IPS DF 19.7 (cell line): ENCODE data around the gene ITM2B.
"Not testable (repeated sequence)": the region's sequence is repeated elsewhere in the genome, so short reads cannot be mapped to it uniquely, and the experiment has no call there.

Source experiments
- DNase-seq: peaks from one replicate; pipeline ENCODE4 v3.0.0-alpha.2; 2013; ENCODE audit warnings: low read depth, low spot score

The ITM2B gene

DNA sequence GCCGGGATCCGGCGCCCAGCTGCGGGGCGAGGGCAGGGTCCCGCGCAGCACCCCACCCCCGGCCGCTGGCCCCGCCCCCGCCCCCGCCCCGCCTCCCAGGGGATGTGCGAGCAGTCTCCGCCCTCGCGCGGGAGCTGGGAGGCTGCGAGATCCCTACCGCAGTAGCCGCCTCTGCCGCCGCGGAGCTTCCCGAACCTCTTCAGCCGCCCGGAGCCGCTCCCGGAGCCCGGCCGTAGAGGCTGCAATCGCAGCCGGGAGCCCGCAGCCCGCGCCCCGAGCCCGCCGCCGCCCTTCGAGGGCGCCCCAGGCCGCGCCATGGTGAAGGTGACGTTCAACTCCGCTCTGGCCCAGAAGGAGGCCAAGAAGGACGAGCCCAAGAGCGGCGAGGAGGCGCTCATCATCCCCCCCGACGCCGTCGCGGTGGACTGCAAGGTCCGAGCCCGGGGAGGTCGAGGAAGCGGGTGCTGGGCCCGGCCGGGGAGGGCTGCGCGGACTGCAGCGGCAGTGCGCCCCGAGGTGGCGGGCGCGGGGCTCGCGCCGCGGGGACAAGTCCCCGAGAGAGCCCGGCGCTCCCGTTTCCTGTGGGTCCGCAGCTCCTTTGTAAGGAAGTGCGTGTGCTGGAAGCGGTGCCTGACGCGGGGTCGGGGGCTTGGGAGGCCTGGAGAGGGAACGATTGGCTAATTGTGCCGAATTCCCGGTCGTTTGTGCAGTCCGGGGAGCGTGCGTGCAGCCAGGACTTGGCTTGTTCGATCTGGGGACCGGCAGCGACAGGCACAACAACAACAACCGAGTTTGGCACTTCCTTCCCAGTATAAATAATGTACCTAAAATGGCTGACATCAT is at the start of gene ITM2B:
TSS of gene ITM2B (plus strand) at position 161 of the 843 bp plus-strand sequence. CDS start at position 316, 155 bp downstream.
- no peak for DNase-seq

- DNase-seq = no peak
Observed at GRCh38 chr13:48184260-48184659, 48.7 kb upstream of the ITM2B start.

- DNase-seq = no peak
Observed at GRCh38 chr13:48185018-48185417, 48.0 kb upstream of the ITM2B start.

- DNase-seq = no peak
Observed at GRCh38 chr13:48186722-48187121, 46.3 kb upstream of the ITM2B start.

- DNase-seq = no peak
Observed at GRCh38 chr13:48188131-48188530, 44.9 kb upstream of the ITM2B start.

DNA sequence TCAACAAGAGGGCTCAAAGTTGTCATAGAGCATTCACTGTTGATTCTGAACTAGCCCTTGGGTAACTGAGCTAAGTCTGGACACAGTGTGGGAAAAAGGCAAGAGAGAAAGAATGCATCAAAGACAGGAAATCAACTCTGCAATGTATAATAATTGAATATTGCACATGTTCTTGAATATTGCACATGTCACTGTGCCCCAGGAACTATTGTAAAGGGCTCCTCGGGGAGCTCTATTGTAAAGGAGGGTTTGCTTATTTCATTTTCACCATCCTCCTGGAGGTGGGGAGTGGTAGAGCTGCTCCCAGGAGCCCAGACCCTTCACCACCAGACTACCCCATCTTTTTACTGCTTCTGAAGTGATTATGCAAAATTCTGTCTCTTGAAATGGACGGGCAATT is 44.4 kb upstream of the ITM2B start:
- DNase-seq = no peak

DNA sequence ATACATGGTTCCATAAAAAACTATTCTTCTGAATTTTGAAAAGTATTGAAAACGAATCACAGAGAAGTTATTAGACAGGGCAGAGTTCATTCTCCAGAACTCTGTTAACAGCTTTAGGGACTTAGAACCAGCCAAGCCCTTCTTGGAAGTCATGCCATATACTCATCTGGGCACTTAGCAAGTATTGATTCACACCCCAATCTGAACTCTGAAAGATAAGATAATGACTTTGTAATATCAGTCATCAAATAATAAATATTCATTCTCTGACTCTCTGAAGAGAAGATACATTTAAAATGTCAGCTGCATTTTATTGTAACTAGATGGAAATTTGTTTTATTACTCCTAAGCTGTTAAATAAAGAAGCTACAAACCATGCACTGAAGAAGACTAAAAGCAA is 43.8 kb upstream of the ITM2B start:
- no peak for DNase-seq

DNA sequence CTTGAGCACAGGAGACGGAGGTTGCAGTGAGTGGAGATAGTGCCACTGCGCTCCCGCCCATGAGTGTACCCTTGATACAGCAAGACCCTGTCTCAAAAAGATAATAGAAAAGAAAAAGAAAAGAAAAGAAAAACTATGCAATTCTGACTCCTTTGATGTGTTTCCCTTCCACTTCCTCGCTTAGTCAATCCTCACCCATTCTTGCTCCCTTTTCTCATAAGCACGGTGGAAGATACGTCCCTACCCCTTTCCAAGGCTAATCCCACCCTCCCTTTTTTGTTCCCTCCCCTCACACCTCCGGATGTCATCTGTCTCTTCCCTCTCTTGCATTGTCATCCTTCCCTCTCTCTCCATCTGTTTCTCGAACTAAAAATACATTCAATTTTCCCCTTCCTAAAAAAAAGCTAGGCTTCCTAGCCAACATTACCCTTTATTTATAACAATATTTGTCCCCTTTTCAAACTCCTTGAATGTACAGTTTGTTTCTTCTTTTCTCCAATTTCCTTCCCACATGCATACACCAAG is 40.5 kb upstream of the ITM2B start:
- no peak for DNase-seq

GRCh38 chr13:48194379-48194754 is 38.6 kb upstream of the ITM2B start:
- no peak for DNase-seq

- no peak for DNase-seq
Observed at GRCh38 chr13:48199404-48199946, 33.5 kb upstream of the ITM2B start.

DNA sequence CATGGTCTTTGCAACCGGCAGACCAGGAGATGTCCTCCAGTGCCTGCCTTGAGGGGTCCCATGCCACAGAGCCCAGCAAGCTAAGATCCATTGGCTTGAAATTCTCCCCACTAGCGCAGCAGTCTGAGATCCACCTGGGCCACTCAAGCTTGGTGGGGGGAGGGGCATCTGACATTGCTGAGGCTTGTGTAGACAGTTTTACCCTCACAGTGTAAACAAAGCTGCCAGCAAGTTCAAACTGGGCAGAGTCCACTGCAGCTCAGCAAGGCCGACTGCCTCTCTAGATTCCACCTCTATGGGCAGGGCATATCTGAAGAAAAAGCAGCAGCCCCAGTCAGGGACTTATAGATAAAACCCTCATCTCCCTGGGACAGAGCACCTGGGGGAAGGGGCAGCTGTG is 32.0 kb upstream of the ITM2B start:
- DNase-seq = no peak

DNA sequence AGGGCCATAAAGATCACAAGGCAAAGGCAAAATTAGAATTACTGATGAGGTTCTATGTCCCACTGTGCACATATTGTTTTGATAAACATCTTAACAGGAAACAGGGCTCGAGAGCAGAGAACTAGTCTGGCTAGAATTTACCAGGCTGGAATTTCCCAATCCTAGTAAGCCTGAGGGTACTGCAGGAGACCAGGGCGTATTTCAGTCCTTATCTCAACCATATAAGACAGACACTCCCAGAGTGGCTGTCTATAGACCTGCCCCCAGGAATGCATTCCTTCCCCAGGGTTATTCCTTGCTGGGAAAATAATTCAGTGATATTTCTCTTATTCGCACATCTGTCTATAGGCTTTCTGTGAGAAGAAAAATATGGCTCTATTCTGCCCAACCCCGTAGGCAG is 25.8 kb upstream of the ITM2B start:
- not testable (repeated sequence) for DNase-seq

DNA sequence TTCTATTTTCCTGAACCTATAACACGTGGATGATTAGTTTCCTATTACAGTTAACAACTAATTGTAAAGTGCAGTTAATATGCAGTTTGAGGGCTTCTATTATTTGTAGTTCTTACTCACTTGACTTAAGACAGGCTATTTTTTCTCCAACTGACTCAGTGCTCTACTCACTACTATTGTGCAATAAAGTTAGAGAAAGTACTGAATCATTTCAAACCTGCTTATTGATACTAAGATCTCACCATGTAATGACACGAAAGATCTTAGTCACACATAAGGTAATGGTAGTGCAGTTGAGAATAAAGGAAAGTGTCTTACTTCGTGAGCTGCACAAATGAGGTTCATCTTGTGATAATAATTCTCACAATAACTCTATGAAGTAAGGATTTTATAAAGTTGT is 22.8 kb upstream of the ITM2B start:
- DNase-seq = no peak

- DNase-seq = no peak
Observed at GRCh38 chr13:48214519-48215121, 18.4 kb upstream of the ITM2B start.

GRCh38 chr13:48215511-48216203 is 17.3 kb upstream of the ITM2B start:
- DNase-seq = not testable (repeated sequence)

DNA sequence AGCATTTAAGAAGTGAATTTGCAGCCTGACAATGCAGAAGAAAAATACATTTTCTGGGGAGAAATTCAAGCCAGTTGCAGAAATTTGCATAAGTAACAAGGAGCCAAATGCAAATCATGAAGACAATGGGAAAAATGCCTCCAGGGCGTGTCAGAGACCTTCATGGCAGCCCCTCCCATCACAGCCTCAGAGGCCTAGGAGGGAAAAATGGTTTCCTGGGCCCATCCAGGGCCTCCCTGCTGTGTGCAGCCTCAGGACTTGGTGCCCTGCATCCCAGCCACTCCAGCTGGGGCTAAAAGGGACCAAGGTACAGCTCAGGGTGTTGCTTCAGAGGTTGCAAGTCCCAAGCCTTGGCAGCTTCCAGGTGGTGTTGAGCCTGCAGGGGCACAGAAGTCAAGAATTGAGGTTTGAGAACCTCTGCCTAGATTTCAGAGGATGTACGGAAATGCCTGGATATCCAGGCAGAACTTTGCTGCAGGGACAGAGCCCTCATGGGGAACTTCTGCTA is 16.7 kb upstream of the ITM2B start:
- DNase-seq = no peak

GRCh38 chr13:48220592-48220980 is 12.4 kb upstream of the ITM2B start:
- no peak for DNase-seq

DNA sequence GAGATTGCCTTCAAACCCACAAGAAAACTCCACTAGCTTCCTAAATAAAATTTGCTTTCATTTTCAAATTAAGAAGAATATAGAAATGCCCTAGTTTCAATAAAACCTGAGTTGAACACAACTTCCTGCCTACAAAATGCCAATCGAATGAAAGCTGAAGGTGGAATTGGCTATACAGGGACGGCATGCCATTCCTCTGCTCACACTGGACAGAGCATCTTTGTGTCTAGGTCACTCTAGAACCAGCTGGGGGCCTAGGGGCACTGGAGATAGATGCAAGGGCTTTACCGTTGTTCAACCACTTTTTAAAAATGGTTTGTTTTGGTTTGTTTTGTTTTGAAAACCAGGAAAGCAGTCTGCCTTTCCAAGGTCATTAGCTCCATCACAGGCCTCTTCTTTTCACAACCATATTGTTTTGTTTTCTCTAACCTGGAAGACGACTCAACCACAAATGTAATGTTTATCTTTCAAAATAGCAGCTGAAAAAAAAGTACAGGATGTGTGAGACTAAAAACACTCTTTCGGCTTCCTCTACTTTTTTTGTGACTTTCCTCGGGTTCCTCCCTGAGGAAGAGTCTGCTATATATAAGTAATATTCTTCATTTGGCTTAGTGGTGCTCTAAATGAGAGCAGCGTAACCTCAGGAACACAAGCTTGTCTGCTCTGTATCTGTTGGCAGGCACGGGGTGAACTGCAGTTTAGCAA is 11.9 kb upstream of the ITM2B start:
- DNase-seq = no peak

DNA sequence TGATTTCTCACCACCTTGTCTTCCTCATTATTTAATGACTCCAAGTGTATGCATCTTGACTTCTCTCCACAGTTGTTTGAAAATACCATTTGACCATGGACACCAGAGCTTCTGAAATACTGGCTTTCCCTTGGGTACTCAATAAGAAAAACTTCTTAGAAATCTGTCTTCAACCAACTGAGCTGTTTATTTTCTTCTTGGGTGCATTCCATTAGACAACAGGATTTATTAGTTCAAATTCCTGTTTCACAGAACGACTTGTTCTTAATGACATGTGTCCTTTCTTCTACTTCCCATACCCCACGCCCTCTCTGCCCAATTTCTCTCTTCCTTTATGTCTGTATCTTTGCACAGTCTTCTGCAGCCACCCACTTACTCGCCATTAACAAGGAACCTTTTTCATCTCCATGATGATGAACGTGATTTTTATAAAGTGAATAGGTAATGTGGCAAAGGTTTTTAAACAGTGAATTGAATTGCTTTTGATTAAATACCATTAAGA is 11.3 kb upstream of the ITM2B start:
- DNase-seq = no peak

GRCh38 chr13:48222358-48223301 is 10.4 kb upstream of the ITM2B start:
- DNase-seq = no peak
